HCT116 (cell line): ENCODE results near the gene OPN4.

Experiments
- CTCF ChIP-seq, 3 experiments: fragments of 200-600 bp in 1 of 3; sonication (generic) in 1 of 3; IDR thresholded peaks in 2 of 3; conservative IDR thresholded peaks in 1 of 3; 2 replicates each; pipeline ENCODE4 v1.5.1; 2012 to 2017; ENCODE audit warnings: low read depth in 2 of 3, low read length in 2 of 3, antibody characterized with exemption in 1 of 3, borderline replicate concordance in 1 of 3, control low read depth in 1 of 3, mild to moderate bottlenecking in 1 of 3, mixed read lengths in 1 of 3, mixed run types in 1 of 3, moderate library complexity in 1 of 3; ENCODE audit not compliant: insufficient read depth in 1 of 3
- POLR2AphosphoS5 ChIP-seq: IDR thresholded peaks from 2 replicates; pipeline ENCODE4 v1.6.1; 2011; ENCODE audit warnings: mild to moderate bottlenecking, low read depth, low read length, moderate library complexity
- RAD21 ChIP-seq: IDR thresholded peaks from 2 replicates; pipeline ENCODE4 v1.6.1; 2012; ENCODE audit warnings: low read depth, mild to moderate bottlenecking
- SP1 ChIP-seq: IDR thresholded peaks from 2 replicates; pipeline ENCODE4 v1.6.1; 2012; ENCODE audit warnings: low read depth
- SRF ChIP-seq: IDR thresholded peaks from 2 replicates; pipeline ENCODE4 v1.6.1; 2012; ENCODE audit warnings: low read depth

GRCh38 chr10:86706977-86707376 lies 52.6 kb downstream of the OPN4 start:
- TF ChIP-seq SRF (no peak), CTCF (IDR thresholded peaks at IDR 0.05 in 2 of 3, conservative IDR thresholded peaks at IDR 0.05 in 1 of 3; ENCODE audit: borderline replicate concordance in 1 of 3, insufficient read depth in 1 of 3, low read depth in 2 of 3, low read length in 2 of 3) (no peak), SP1 (no peak), POLR2AphosphoS5 (no peak), RAD21 (no peak)
